ENCODE results near the gene TNNT2. TPM values are rescaled to one million over a fixed set of nuclear protein-coding genes. Genes with fewer than 3 reads are reported as not detected.

TNNT2 gene
- total and polyA plus RNA-seq, 2 donors (not counting 1 experiment from before 2014, with no cell fraction given) = 1.4 TPM; not detected in 1

DNA sequence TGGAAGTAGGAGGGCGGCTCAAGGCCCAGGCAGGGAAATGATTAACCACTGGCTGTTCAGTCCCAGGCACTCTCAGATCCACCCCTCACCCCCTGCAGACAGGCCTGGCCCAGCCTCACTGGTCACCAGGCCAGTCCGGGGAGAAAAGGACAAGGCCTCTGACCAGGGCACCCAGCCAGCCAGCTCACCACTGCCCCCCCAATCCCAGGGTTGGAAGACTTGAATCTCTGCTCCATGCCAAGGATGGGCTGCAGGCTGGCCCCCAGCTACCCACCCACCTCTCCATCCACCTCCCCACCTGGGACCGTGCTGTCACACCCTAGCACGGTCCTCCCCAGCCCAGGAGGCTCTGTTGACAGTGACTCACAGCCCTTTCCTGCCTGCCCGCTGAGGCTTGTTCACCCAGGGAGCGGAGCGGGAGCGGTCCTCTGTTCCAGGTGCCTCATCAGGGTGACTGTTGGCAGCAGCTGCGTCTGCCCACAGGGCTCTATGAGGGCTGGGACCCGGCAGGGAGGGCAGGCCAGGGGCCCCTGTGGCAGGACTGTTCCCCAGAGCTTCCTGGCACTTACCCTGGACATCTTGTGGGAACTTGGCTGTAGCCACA is 19.5 kb upstream of the TNNT2 start:
- no peak overlapping the region for H3K4me2 ChIP-seq (ENCODE audit: extremely low read depth, insufficient read depth, low read length)
- no peak overlapping the region for H3K27ac ChIP-seq (ENCODE audit: insufficient read depth, low read length)
- H3K9ac ChIP-seq (ENCODE audit: insufficient read depth, low read length) = no peak overlapping the region
- no peak for DNase-seq (ENCODE audit: low read depth in 2 of 2)
- no peaks in the 10 kb centered on the region for H4K20me1 ChIP-seq (ENCODE audit: control insufficient read depth, extremely low read depth, insufficient read depth, low read length)
- no peaks in the 10 kb centered on the region for H3K4me1 ChIP-seq (ENCODE audit: control insufficient read depth, extremely low read depth, insufficient read depth, low read length)
- no peak overlapping the region for H2AFZ ChIP-seq (ENCODE audit: low read length)
- H3K36me3 ChIP-seq (ENCODE audit: control insufficient read depth, insufficient read depth, low read length) = no peaks in the 10 kb centered on the region
- H3K27me3 ChIP-seq (ENCODE audit: control insufficient read depth, insufficient read depth, low read length) = peaks cover 56% of the 10 kb centered on the region
- no peaks in the 10 kb centered on the region for H3K79me2 ChIP-seq (ENCODE audit: control insufficient read depth, insufficient read depth, low read length)
- no peaks in the 10 kb centered on the region for H3K9me3 ChIP-seq (ENCODE audit: control insufficient read depth, insufficient read depth, low read depth, low read length)
- no peak overlapping the region for H3K4me3 ChIP-seq (replicated peaks in 1 of 4; ENCODE audit: control extremely low read depth in 1 of 4, insufficient read depth in 1 of 4, low read depth in 3 of 4, low read length in 4 of 4)
- no peak for TF ChIP-seq EZH2 (IDR thresholded peaks at IDR 0.05; ENCODE audit: low read length, missing control alignments)
- TF ChIP-seq, protein P1, sequence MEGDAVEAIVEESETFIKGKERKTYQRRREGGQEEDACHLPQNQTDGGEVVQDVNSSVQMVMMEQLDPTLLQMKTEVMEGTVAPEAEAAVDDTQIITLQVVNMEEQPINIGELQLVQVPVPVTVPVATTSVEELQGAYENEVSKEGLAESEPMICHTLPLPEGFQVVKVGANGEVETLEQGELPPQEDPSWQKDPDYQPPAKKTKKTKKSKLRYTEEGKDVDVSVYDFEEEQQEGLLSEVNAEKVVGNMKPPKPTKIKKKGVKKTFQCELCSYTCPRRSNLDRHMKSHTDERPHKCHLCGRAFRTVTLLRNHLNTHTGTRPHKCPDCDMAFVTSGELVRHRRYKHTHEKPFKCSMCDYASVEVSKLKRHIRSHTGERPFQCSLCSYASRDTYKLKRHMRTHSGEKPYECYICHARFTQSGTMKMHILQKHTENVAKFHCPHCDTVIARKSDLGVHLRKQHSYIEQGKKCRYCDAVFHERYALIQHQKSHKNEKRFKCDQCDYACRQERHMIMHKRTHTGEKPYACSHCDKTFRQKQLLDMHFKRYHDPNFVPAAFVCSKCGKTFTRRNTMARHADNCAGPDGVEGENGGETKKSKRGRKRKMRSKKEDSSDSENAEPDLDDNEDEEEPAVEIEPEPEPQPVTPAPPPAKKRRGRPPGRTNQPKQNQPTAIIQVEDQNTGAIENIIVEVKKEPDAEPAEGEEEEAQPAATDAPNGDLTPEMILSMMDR (conservative IDR thresholded peaks at IDR 0.05 in 1 of 2, IDR thresholded peaks at IDR 0.05 in 1 of 2; ENCODE audit: low read depth in 1 of 2, low read length in 2 of 2) = no peak

DNA sequence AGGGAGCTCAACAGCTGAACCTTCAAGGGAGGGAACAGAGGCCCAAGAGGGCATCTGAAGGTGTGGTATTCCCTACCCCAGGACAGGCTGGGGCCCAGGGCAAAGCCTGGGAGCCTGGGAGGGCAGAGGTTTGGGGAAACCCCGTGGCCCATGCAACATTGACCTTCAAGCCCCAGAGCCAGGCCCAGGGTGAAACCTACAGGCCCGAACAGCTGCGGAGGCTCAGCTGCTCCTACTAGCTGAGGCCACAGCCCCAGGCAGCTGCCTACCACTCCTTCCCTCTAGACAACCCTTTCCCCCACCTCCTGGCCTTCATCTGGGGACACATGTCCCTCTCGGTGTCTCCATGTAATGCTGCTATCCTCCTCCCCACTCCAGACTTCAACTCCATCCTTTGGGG is 18.5 kb upstream of the TNNT2 start:
- no peaks in the 10 kb centered on the region for H3K9me3 ChIP-seq (ENCODE audit: control insufficient read depth, insufficient read depth, low read depth, low read length)
- peaks cover 65% of the 10 kb centered on the region for H3K27me3 ChIP-seq (ENCODE audit: control insufficient read depth, insufficient read depth, low read length)
- no peak overlapping the region for H2AFZ ChIP-seq (ENCODE audit: low read length)
- no peaks in the 10 kb centered on the region for H3K4me1 ChIP-seq (ENCODE audit: control insufficient read depth, extremely low read depth, insufficient read depth, low read length)
- TF ChIP-seq, protein P1 (conservative IDR thresholded peaks at IDR 0.05 in 1 of 2, IDR thresholded peaks at IDR 0.05 in 1 of 2; ENCODE audit: low read depth in 1 of 2, low read length in 2 of 2) = no peak
- TF ChIP-seq EZH2 (IDR thresholded peaks at IDR 0.05; ENCODE audit: low read length, missing control alignments) = no peak
- H3K36me3 ChIP-seq (ENCODE audit: control insufficient read depth, insufficient read depth, low read length) = no peaks in the 10 kb centered on the region
- no peak overlapping the region for H3K9ac ChIP-seq (ENCODE audit: insufficient read depth, low read length)
- no peak overlapping the region for H3K27ac ChIP-seq (ENCODE audit: insufficient read depth, low read length)
- DNase-seq (ENCODE audit: low read depth in 2 of 2) = no peak
- H3K4me3 ChIP-seq (replicated peaks in 1 of 4; ENCODE audit: control extremely low read depth in 1 of 4, insufficient read depth in 1 of 4, low read depth in 3 of 4, low read length in 4 of 4) = no peak overlapping the region
- H4K20me1 ChIP-seq (ENCODE audit: control insufficient read depth, extremely low read depth, insufficient read depth, low read length) = no peaks in the 10 kb centered on the region
- H3K79me2 ChIP-seq (ENCODE audit: control insufficient read depth, insufficient read depth, low read length) = no peaks in the 10 kb centered on the region
- H3K4me2 ChIP-seq (ENCODE audit: extremely low read depth, insufficient read depth, low read length) = no peak overlapping the region

DNA sequence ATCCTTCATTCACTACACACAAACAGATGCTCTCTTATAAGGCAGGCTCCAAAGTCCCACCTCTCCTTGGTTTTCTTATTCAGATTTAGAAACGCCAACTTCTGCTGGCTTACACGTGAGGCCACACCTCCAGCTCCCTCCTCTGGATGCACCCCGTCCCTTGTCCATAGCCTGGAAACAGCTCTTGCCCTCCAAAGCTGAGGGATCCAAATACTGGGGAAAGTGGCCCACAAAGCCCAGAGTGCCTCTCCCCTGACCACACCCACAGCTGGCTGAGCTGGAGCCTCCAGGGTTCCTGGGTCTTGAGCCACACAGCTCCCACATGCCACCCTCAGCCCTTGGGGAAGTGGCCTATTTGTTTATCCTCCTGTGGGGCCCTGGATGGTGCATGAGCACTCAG is 17.1 kb upstream of the TNNT2 start:
- H2AFZ ChIP-seq (ENCODE audit: low read length) = no peak overlapping the region
- H3K36me3 ChIP-seq (ENCODE audit: control insufficient read depth, insufficient read depth, low read length) = no peaks in the 10 kb centered on the region
- no peak for TF ChIP-seq EZH2 (IDR thresholded peaks at IDR 0.05; ENCODE audit: low read length, missing control alignments)
- TF ChIP-seq, protein P1 (conservative IDR thresholded peaks at IDR 0.05 in 1 of 2, IDR thresholded peaks at IDR 0.05 in 1 of 2; ENCODE audit: low read depth in 1 of 2, low read length in 2 of 2) = no peak
- no peaks in the 10 kb centered on the region for H3K9me3 ChIP-seq (ENCODE audit: control insufficient read depth, insufficient read depth, low read depth, low read length)
- H3K4me2 ChIP-seq (ENCODE audit: extremely low read depth, insufficient read depth, low read length) = no peak overlapping the region
- no peak overlapping the region for H3K9ac ChIP-seq (ENCODE audit: insufficient read depth, low read length)
- no peaks in the 10 kb centered on the region for H3K4me1 ChIP-seq (ENCODE audit: control insufficient read depth, extremely low read depth, insufficient read depth, low read length)
- DNase-seq (ENCODE audit: low read depth in 2 of 2) = no peak
- no peaks in the 10 kb centered on the region for H4K20me1 ChIP-seq (ENCODE audit: control insufficient read depth, extremely low read depth, insufficient read depth, low read length)
- no peak overlapping the region for H3K4me3 ChIP-seq (replicated peaks in 1 of 4; ENCODE audit: control extremely low read depth in 1 of 4, insufficient read depth in 1 of 4, low read depth in 3 of 4, low read length in 4 of 4)
- H3K27me3 ChIP-seq (ENCODE audit: control insufficient read depth, insufficient read depth, low read length) = peaks cover 60% of the 10 kb centered on the region
- H3K27ac ChIP-seq (ENCODE audit: insufficient read depth, low read length) = no peak overlapping the region
- H3K79me2 ChIP-seq (ENCODE audit: control insufficient read depth, insufficient read depth, low read length) = no peaks in the 10 kb centered on the region

Data from fibroblast of lung (primary cell).